GM12874 (cell line): ENCODE data around the gene DDX60.

ENCODE experiments used
- CTCF ChIP-seq: IDR thresholded peaks from 2 replicates; pipeline ENCODE4 v1.5.1; 2011; ENCODE audit warnings: low read depth, mild to moderate bottlenecking, control low read depth, low read length, moderate library complexity; ENCODE audit not compliant: insufficient read depth

DDX60 gene

DNA sequence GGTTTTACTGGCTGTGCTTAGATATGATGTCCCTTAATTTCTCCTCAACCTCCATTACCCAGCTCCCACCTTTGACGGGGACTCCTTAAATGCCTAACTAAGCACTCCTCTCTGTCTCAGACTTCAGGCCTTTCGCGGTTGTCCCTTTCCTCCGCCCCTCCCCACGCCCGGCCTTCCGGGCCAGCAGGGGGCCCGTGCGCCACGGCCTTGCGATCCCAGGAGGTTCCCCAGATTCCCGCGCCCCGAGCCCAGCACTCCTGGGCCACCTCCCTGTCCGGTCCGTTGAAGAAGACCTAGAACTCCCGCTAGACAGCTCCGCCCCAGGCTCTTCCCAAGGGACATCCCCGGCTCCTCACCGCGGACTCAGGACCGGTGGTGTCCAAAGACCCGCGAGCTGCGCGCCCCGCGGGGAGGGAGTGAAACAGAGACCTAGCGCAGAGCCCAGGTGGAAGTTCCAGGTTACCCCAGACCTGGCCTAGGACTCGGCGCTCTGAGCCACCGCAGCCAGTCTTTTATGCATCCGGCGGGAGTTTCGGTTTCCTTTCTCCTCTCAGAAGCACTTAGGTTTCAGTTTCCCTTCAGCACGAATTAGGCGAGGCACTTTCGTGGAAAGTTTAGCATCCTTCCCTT is at the start of gene DDX60:
TSS of gene DDX60 (minus strand) at position 487 of the 630 bp plus-strand sequence. CDS start 7,493 bp downstream, outside the sequence.
- peak; percentile 45 for TF ChIP-seq CTCF

DNA sequence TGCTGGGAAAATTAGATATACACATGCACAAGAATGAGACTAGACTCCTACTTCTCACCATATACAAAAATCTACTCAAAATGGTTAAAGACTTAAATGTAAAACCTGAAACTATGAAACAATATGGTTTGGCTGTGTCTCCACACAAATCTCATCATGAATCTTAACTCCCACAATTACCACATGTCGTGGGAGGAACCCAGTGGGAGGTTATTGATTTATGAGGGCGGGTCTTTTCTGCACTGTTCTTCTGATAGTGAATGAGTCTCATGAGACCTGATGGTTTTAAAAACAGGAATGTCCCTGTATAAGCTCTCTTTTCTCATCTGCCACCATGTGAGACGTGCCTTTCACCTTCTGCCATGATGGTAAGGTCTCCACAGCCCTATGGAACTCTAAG is 48.5 kb upstream of the DDX60 start:
- TF ChIP-seq CTCF, result no peak

DNA sequence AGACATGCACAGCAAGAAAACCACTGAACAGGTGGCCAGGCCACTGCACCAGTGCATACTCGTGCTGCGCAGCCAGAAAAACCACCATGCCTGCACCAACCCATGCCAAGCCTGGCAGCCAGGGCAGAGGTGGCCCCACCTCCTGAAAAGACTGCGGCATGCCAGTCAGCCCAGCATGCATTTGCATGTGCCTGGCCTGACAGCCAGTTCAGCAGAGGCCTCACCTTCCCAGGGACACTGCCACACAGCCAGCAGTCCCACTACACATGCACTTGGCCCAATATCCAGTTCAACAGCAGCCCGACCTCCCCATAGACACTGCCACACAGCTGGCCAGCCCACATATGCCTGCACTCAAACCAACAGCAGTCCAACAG is 43.5 kb upstream of the DDX60 start:
- no peak for TF ChIP-seq CTCF

DNA sequence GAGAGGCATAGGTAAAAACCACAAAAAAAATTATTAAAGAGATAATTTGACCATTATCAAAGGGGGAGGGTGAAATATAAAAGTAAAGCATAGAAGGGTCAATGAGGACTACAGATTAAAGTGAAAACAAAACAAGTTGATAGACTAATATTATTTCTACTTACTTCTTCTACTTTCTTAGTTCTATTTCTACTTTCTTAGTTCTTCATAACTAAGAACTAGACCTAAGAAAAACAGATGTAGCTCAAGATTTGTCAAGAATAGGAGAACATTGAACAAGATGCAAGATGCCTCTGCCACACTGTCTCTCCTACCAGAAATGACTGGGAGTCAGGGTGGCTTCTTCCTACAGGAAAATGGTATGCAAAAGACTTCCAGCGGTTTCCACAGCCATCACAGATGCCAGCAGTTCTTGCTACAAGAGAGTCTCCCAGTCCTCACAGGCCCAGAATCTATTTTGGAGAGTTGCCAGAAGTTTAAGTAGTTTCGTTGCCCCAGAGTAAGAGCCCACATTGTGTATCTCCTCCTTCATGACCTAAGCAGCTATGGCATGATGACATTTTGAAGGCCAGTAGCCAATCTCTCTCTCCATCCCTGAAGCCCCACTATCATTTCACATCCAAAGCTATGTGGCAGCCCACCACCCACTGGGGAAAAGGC is 42.9 kb upstream of the DDX60 start:
- TF ChIP-seq CTCF, result no peak

- no peak for TF ChIP-seq CTCF
These were observed 41.7 kb upstream of the DDX60 start for GRCh38 chr4:168360271-168360670.

DNA sequence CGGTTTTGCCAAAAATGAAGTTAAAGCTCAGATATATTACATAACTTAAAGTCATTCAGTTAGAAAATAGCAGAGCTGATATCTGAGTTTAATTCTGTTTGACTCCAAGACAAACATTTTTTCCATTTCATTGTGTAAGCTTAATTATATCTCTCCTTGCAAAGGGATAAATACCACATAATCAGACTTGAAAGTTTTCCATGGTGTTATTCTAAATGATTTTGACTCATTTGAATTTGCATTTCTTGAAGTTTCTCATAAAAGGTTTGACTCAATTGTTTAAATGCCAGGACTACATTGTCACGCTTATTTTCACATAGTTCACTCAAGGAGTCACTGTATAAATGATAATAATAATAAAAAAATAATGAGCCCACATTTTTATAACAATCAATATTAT is 39.4 kb upstream of the DDX60 start:
- no peak for TF ChIP-seq CTCF

- no peak for TF ChIP-seq CTCF
These were observed 35.2 kb upstream of the DDX60 start for GRCh38 chr4:168353746-168354145.
